Natural killer cell (primary cell): ENCODE measurements around the gene SLC25A48. TPM values are rescaled to one million over a fixed set of nuclear protein-coding genes. Genes with fewer than 3 reads are reported as not detected.

ENCODE experiments used
- ATAC-seq, 3 donors: fragments of 150-1000 bp in 2 of 3; fragments of 200-7000 bp in 1 of 3; cut with Tn5 transposase; 1 replicate in 1 of 3; 2 replicates in 2 of 3; pipeline ENCODE4 v1.10.0; 2021; ENCODE audit warnings: mild to moderate bottlenecking in 2 of 3, moderate library complexity in 2 of 3
- DNase-seq, 2 donors: peaks; one replicate each; pipeline versions ENCODE4 v3.0.0 to v3.0.0-alpha.2; 2013 to 2021; ENCODE audit warnings: mixed read lengths in 1 of 2
- H3K27ac ChIP-seq: one replicate; pipeline ENCODE4 v1.5.1; 2013; ENCODE audit warnings: mild to moderate bottlenecking, low read length
- H3K27me3 ChIP-seq: one replicate; pipeline ENCODE4 v1.6.1; 2013; ENCODE audit warnings: low read length; ENCODE audit not compliant: control insufficient read depth, insufficient read depth
- H3K36me3 ChIP-seq: one replicate; pipeline ENCODE4 v1.6.1; 2013; ENCODE audit warnings: low read length; ENCODE audit not compliant: control insufficient read depth, insufficient read depth
- H3K4me1 ChIP-seq: one replicate; pipeline ENCODE4 v1.6.1; 2013; ENCODE audit warnings: low read length; ENCODE audit not compliant: control insufficient read depth, insufficient read depth
- H3K4me3 ChIP-seq: one replicate; pipeline ENCODE4 v1.5.1; 2013; ENCODE audit warnings: low read length
- H3K9me3 ChIP-seq: one replicate; pipeline ENCODE4 v1.6.1; 2013; ENCODE audit warnings: low read length; ENCODE audit not compliant: control insufficient read depth, insufficient read depth
- H3K27ac Mint-ChIP-seq, 2 donors: one replicate each; pipeline ENCODE4 v1.8.0; 2022; ENCODE audit warnings: mild to moderate bottlenecking in 2 of 2, mixed read lengths in 2 of 2, moderate library complexity in 1 of 2
- H3K27me3 Mint-ChIP-seq, 2 donors: one replicate each; pipeline ENCODE4 v1.8.0; 2022; ENCODE audit warnings: low read depth in 2 of 2, mixed read lengths in 2 of 2
- H3K36me3 Mint-ChIP-seq: one replicate; pipeline ENCODE4 v1.8.0; 2022; ENCODE audit warnings: mixed read lengths
- H3K4me1 Mint-ChIP-seq, 2 donors: one replicate each; pipeline ENCODE4 v1.8.0; 2022; ENCODE audit warnings: mixed read lengths in 2 of 2
- H3K4me3 Mint-ChIP-seq: one replicate; pipeline ENCODE4 v1.8.0; 2022; ENCODE audit warnings: mild to moderate bottlenecking, moderate library complexity, mixed read lengths
- H3K9me3 Mint-ChIP-seq, 2 donors: one replicate each; pipeline ENCODE4 v1.8.0; 2022; ENCODE audit warnings: mixed read lengths in 2 of 2
- WGBS: methylation state at CpG from one replicate; pipeline ENCODE4 v1.1.7; 2013; ENCODE audit warnings: missing lambda C conversion rate; ENCODE audit not compliant: insufficient coverage; 5-methylcytosine and 5-hydroxymethylcytosine counted together
- intact Hi-C: fragments of 100-400 bp; cut with micrococcal nuclease; formaldehyde crosslinking; loops from one replicate; pipeline ENCODE4 v1.14.2; 2022
- total RNA-seq, 4 donors: library from RNA; stranded (reverse); fragments of 120-200 nt in 1 of 4; gene quantifications; one replicate each; pipeline versions ENCODE4 v1.2.3 to v1.2.4, GENCODE V29; 2013 to 2022
- TF ChIP-seq, protein P1 (sequence below): fragments of 200-600 bp; IDR thresholded peaks from one replicate; pipeline ENCODE4 v1.8.0; 2022; ENCODE audit warnings: antibody characterized with exemption

Gene SLC25A48
- total RNA-seq, 3 donors from 2014 or later (not counting 1 experiment from before 2014, with no cell fraction given), result not detected

DNA sequence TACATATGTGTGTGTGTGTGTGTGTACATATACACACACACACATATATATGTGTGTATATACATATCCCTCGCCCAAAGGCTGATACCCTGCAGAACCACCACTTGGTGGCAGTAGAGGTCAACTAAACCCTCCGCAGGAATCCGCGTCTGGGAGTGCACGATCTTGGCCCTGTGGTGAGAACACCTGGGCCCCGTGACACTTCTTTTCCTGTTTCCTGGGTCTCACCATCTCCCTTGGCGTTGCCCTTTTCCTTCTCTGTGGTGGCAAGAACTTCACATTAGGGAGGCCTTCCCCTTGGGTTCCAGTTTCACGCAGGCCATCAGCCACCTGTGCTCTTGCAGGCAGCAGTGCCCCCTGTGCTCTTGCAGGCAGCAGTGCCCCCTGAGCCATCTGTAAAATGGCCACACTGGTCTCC lies 53.0 kb downstream of the SLC25A48 start:
- intact Hi-C loops, result loop anchor here (1.0 kb wide), 3 partner anchors 175 to 325 kb away; no protein-coding TSS in a partner anchor
- Histone ChIP-seq H3K4me1 (peaks cover 4% of the 10 kb centered on the region), H3K9me3 (no peaks in the 10 kb centered on the region), H3K4me3 (no peak overlapping the region), H3K27ac (no peak overlapping the region), H3K27me3 (no peaks in the 10 kb centered on the region), H3K36me3 (no peaks in the 10 kb centered on the region)
- Mint-ChIP-seq H3K27me3 (peaks cover 24 to 36% of the 10 kb centered on the region in 2 donors), H3K9me3 (no peaks in the 10 kb centered on the region), H3K36me3 (no peaks in the 10 kb centered on the region), H3K4me1 (peaks cover 6 to 7% of the 10 kb centered on the region in 2 donors), H3K4me3 (no peak overlapping the region), H3K27ac (no peak overlapping the region)
- TF ChIP-seq, protein P1, sequence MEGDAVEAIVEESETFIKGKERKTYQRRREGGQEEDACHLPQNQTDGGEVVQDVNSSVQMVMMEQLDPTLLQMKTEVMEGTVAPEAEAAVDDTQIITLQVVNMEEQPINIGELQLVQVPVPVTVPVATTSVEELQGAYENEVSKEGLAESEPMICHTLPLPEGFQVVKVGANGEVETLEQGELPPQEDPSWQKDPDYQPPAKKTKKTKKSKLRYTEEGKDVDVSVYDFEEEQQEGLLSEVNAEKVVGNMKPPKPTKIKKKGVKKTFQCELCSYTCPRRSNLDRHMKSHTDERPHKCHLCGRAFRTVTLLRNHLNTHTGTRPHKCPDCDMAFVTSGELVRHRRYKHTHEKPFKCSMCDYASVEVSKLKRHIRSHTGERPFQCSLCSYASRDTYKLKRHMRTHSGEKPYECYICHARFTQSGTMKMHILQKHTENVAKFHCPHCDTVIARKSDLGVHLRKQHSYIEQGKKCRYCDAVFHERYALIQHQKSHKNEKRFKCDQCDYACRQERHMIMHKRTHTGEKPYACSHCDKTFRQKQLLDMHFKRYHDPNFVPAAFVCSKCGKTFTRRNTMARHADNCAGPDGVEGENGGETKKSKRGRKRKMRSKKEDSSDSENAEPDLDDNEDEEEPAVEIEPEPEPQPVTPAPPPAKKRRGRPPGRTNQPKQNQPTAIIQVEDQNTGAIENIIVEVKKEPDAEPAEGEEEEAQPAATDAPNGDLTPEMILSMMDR, result peak; percentile 92
- peak; percentile 44 to 79 for DNase-seq
- 4% methylated on average over 8 of the region's 8 CpGs for WGBS
- peak; percentile 65 to 95 (median 70) for ATAC-seq

DNA sequence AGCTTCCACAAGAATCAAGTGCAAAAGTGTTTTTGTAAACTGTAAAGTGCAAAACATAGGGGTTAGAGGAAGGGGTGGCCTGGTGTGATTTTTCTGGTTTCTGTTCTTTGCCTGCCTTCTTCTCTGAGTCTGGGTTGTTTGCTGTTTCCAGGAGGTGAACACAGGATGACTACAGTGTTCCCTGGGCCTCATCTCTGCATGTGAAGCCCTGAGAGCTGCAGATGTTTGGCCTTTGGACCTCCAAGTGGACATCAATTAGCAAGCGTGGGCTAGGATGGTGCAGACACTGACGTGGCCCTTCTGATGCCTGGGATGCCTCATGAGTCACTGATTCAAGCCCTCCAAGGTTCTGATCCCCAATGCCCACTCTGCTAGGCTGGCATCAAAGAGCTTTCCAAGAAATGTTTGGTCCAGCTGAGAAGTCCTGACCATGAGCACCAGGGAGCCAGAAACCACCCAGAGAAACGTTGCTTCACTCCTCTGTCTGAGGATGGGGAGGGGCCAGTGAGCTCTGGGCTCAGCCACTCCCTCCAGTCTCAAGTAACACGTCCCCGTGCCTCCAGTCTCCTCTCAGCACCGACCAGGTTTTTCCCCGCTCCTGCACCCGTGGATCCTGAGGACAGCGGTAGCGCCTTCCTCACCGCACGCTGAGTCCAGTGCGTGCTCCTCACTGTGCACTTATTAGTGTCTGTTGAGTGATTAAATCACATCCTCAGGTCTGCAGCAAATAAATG lies 53.6 kb downstream of the SLC25A48 start:
- no peaks in the 10 kb centered on the region for H3K9me3 ChIP-seq
- H3K9me3 Mint-ChIP-seq, result no peaks in the 10 kb centered on the region
- TF ChIP-seq, protein P1, result no peak
- no peaks in the 10 kb centered on the region for H3K36me3 Mint-ChIP-seq
- peaks cover 4% of the 10 kb centered on the region for H3K4me1 ChIP-seq
- intact Hi-C loops, result loop anchor here (1.0 kb wide), 3 partner anchors 174 to 324 kb away; no protein-coding TSS in a partner anchor
- no peaks in the 10 kb centered on the region for H3K36me3 ChIP-seq
- H3K4me3 ChIP-seq, result no peak overlapping the region
- no peak overlapping the region for H3K27ac Mint-ChIP-seq
- no peak overlapping the region for H3K27ac ChIP-seq
- ATAC-seq, result no peak
- H3K4me3 Mint-ChIP-seq, result no peak overlapping the region
- H3K27me3 Mint-ChIP-seq, result peaks cover 23 to 36% of the 10 kb centered on the region in 2 donors
- H3K4me1 Mint-ChIP-seq, result peaks cover 6 to 7% of the 10 kb centered on the region in 2 donors
- no peak for DNase-seq
- no peaks in the 10 kb centered on the region for H3K27me3 ChIP-seq
- WGBS, result 75% methylated on average over 13 of the region's 13 CpGs

DNA sequence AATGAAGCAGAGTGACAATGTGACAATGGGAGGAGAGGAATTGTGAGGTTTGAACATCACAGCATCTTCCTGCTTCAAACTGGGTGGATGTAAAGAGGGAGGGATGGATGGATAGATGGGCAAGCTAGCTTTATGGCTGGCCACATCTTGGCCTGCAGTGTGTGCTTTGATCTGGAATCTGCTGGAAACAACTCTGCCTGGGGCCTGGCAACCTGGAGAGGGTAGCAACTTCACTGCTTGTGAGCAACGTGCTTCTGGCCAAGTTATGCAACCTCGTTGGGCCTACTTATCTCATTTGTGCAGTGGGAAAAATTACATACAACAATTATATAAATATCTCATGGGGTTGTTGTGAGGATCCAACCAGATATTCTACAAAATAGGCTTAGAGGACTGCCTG lies 55.8 kb downstream of the SLC25A48 start:
- no peak for ATAC-seq
- Mint-ChIP-seq H3K4me1 (peaks cover 6 to 7% of the 10 kb centered on the region in 2 donors), H3K36me3 (no peaks in the 10 kb centered on the region), H3K4me3 (no peak overlapping the region), H3K27me3 (peaks cover 16 to 46% of the 10 kb centered on the region in 2 donors), H3K9me3 (no peaks in the 10 kb centered on the region), H3K27ac (no peak overlapping the region)
- Histone ChIP-seq H3K9me3 (no peaks in the 10 kb centered on the region), H3K36me3 (no peaks in the 10 kb centered on the region), H3K4me1 (peaks cover 4% of the 10 kb centered on the region), H3K4me3 (no peak overlapping the region), H3K27me3 (no peaks in the 10 kb centered on the region), H3K27ac (no peak overlapping the region)
- intact Hi-C loops, result no loop called here
- TF ChIP-seq, protein P1, result no peak
- WGBS, result 75% methylated on average over 1 of the region's 2 CpGs
- DNase-seq, result no peak
